GM12878 (cell line): ENCODE results near the gene SSBP4. TPM values are rescaled to one million over a fixed set of nuclear protein-coding genes. Genes with fewer than 3 reads are reported as not detected.

ENCODE experiments used
- BHLHE40 ChIP-seq, 2 experiments: fragments of 450-650 bp in 1 of 2; IDR thresholded peaks; 2 replicates each; pipeline ENCODE4 v1.6.1; 2011 to 2017; ENCODE audit warnings: low read depth in 2 of 2, borderline replicate concordance in 1 of 2, improper control_type of control experiment in 1 of 2, low read length in 1 of 2, mild to moderate bottlenecking in 1 of 2
- SUPT20H ChIP-seq: IDR thresholded peaks from 2 replicates; pipeline ENCODE4 v1.6.1; 2011; ENCODE audit warnings: low read depth, mild to moderate bottlenecking, low read length, moderate library complexity, borderline replicate concordance; ENCODE audit not compliant: control insufficient read depth
- polyA plus RNA-seq, 11 experiments: library from polyadenylated mRNA; depleted of rRNA in 4 of 11; unstranded in 6 of 11; stranded (reverse) in 5 of 11; fragments of >200 nt; fragmentation: Nextera tagmentation in 4 of 11; fragmentation: Illumina TruSeq in 1 of 11; extraction: Ambion mirVana in 4 of 11; extraction: Trizol in 1 of 11; gene quantifications; 1 replicate in 1 of 11; 2 replicates in 10 of 11; pipeline versions ENCODE4 v1.2.1 to v1.2.3, GENCODE V29; 2011 to 2016; ENCODE audit warnings: inconsistent platforms in 2 of 11, missing spikeins in 2 of 11, low read depth in 1 of 11
- total RNA-seq, 4 experiments: library from RNA; depleted of rRNA in 3 of 4; stranded (reverse); fragments of >200 nt in 3 of 4; fragmentation: Illumina TruSeq in 1 of 4; extraction: Trizol in 1 of 4; gene quantifications; 2 replicates each; pipeline versions ENCODE4 v1.2.1 to v1.2.3, GENCODE V29; 2013 to 2021
- TF ChIP-seq, protein P1 (sequence below): fragments of 450-650 bp; formaldehyde crosslinking; IDR thresholded peaks from 2 replicates; pipeline ENCODE4 v1.4.0; 2022; ENCODE audit warnings: mild to moderate bottlenecking, moderate library complexity
- TF ChIP-seq, protein P2 (sequence below): fragments of 150-350 bp; IDR thresholded peaks from 2 replicates; pipeline ENCODE4 v1.6.1; 2016; ENCODE audit warnings: low read depth, low read length

Gene SSBP4
- total and polyA plus RNA-seq, 10 of the 15 experiments (the other 5 are each of a cell fraction or from before 2014, with no cell fraction given), result 0.37 to 150 (median 38.9) TPM

DNA sequence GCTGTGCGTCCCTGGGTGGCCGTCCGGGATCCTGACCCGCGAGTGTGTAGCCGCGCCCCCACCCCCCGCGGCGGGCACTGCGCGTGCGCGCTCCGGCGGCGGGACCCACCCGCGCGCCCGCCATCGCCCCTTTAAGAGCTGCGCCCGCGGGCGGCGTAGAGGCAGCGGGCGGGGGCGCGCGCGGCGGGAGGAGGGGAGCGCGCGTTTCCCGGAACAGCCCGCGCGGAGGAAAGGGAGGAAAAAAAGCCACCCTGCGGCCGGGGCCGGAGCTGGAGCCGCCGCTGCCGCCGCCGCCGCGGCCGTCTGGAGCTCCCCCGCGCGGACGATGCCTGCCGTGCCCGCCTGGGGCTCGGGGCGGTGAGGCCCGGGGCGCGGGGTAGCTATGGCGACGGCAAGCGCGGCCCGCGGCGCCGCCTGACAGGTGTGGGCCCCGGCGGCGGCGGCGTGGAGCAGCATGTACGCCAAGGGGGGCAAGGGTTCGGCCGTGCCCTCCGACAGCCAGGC lies at the start of gene SSBP4 (continued):
- TF ChIP-seq SUPT20H (no peak), BHLHE40 (IDR thresholded peaks at IDR 0.05; ENCODE audit: borderline replicate concordance in 1 of 2, low read depth in 2 of 2, low read length in 1 of 2) (peak in 1 of 2 experiments; percentile 57; a peak in 2 of 4 replicates)
- TF ChIP-seq, protein P1, sequence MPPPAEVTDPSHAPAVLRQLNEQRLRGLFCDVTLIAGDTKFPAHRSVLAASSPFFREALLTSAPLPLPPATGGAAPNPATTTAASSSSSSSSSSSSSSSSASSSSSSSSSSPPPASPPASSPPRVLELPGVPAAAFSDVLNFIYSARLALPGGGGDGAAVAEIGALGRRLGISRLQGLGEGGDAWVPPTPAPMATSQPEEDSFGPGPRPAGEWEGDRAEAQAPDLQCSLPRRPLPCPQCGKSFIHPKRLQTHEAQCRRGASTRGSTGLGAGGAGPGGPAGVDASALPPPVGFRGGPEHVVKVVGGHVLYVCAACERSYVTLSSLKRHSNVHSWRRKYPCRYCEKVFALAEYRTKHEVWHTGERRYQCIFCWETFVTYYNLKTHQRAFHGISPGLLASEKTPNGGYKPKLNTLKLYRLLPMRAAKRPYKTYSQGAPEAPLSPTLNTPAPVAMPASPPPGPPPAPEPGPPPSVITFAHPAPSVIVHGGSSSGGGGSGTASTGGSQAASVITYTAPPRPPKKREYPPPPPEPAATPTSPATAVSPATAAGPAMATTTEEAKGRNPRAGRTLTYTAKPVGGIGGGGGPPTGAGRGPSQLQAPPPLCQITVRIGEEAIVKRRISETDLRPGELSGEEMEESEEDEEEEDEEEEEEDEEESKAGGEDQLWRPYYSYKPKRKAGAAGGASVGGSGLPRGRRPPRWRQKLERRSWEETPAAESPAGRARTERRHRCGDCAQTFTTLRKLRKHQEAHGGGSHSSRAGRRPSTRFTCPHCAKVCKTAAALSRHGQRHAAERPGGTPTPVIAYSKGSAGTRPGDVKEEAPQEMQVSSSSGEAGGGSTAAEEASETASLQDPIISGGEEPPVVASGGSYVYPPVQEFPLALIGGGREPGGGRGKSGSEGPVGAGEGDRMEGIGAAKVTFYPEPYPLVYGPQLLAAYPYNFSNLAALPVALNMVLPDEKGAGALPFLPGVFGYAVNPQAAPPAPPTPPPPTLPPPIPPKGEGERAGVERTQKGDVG, result no peak
- TF ChIP-seq, protein P2, sequence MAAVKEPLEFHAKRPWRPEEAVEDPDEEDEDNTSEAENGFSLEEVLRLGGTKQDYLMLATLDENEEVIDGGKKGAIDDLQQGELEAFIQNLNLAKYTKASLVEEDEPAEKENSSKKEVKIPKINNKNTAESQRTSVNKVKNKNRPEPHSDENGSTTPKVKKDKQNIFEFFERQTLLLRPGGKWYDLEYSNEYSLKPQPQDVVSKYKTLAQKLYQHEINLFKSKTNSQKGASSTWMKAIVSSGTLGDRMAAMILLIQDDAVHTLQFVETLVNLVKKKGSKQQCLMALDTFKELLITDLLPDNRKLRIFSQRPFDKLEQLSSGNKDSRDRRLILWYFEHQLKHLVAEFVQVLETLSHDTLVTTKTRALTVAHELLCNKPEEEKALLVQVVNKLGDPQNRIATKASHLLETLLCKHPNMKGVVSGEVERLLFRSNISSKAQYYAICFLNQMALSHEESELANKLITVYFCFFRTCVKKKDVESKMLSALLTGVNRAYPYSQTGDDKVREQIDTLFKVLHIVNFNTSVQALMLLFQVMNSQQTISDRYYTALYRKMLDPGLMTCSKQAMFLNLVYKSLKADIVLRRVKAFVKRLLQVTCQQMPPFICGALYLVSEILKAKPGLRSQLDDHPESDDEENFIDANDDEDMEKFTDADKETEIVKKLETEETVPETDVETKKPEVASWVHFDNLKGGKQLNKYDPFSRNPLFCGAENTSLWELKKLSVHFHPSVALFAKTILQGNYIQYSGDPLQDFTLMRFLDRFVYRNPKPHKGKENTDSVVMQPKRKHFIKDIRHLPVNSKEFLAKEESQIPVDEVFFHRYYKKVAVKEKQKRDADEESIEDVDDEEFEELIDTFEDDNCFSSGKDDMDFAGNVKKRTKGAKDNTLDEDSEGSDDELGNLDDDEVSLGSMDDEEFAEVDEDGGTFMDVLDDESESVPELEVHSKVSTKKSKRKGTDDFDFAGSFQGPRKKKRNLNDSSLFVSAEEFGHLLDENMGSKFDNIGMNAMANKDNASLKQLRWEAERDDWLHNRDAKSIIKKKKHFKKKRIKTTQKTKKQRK, result no peak
